Progenitor cell of endocrine pancreas (in vitro differentiated cells): ENCODE results near the gene MRTFA. TPM values are rescaled to one million over a fixed set of nuclear protein-coding genes. Genes with fewer than 3 reads are reported as not detected.

Source experiments
- DNase-seq: peaks from one replicate; pipeline ENCODE4 v3.0.0; 2021; ENCODE audit warnings: low spot score; ENCODE audit not compliant: unreplicated experiment
- H3K27ac Mint-ChIP-seq: 2 replicates; pipeline ENCODE4 v1.8.0; 2021; ENCODE audit warnings: mild to moderate bottlenecking, moderate library complexity, mixed read lengths
- H3K27me3 Mint-ChIP-seq: 2 replicates; pipeline ENCODE4 v1.8.0; 2021; ENCODE audit warnings: mixed read lengths
- H3K36me3 Mint-ChIP-seq: 2 replicates; pipeline ENCODE4 v1.8.0; 2022; ENCODE audit warnings: mixed read lengths; ENCODE audit not compliant: insufficient read depth
- H3K4me1 Mint-ChIP-seq: 2 replicates; pipeline ENCODE4 v1.8.0; 2021; ENCODE audit warnings: low read depth, mixed read lengths
- H3K4me3 Mint-ChIP-seq: 2 replicates; pipeline ENCODE4 v1.8.0; 2021; ENCODE audit warnings: low read depth, mild to moderate bottlenecking, moderate library complexity, mixed read lengths
- H3K9me3 Mint-ChIP-seq: 2 replicates; pipeline ENCODE4 v1.8.0; 2021; ENCODE audit warnings: low read depth, mixed read lengths
- total RNA-seq: library from RNA; stranded (reverse); gene quantifications from 2 replicates; pipeline ENCODE4 v1.2.1, GENCODE V29; 2021
- TF ChIP-seq, protein P1 (sequence below): fragments of 200-600 bp; sonication (generic); IDR thresholded peaks from one replicate; pipeline ENCODE4 v1.5.0; 2021; ENCODE audit warnings: antibody characterized with exemption, mild to moderate bottlenecking; ENCODE audit not compliant: unreplicated experiment

The MRTFA gene
- total RNA-seq, 1 donor from 2014 or later, result 61.9 TPM

DNA sequence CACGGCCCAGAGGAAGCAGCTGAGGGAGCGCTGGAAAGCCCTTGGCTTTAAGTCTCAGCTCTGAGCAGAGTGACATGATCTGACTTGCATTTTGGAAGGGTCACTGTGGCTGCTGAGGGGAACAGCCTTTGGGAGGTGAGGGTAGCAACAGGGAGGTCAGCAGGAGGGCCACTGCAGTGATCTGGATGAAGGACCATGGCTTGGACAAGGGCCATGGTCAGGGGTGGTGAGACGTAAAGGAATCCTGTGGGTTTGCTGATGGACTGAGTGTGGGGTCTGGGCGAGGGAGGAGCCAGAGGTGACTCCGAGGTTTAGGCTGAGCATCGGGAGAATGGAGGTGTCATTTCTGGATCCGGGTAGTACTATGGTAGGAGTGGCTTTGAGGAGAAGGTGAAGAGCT is 232.9 kb downstream of the MRTFA start:
- no peaks in the 10 kb centered on the region for H3K9me3 Mint-ChIP-seq

DNA sequence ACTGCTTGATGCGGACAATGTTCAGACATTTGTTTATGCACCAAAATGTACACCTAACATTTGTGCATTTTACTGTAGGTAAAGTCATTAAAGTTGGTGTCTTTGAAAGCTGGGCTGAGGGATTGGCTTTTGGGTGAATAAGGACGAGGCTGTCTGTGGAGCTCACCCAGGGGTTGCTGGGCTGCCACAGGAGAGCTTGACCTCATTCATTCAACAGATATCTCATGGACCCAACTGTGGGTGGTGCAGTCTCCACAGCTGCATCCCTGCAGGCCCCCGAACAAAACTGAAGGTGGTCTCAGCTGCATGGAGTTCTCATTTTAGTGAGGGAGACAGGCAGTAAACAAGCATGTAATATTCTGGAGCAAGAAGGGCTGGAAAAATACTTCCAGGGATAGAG is 233.4 kb downstream of the MRTFA start:
- no peaks in the 10 kb centered on the region for H3K4me1 Mint-ChIP-seq
- no peaks in the 10 kb centered on the region for H3K9me3 Mint-ChIP-seq
- no peaks in the 10 kb centered on the region for H3K27me3 Mint-ChIP-seq
- peaks cover 18% of the 10 kb centered on the region for H3K36me3 Mint-ChIP-seq
- no peak overlapping the region for H3K27ac Mint-ChIP-seq
- DNase-seq, result no peak
- no peak overlapping the region for H3K4me3 Mint-ChIP-seq
- TF ChIP-seq, protein P1, sequence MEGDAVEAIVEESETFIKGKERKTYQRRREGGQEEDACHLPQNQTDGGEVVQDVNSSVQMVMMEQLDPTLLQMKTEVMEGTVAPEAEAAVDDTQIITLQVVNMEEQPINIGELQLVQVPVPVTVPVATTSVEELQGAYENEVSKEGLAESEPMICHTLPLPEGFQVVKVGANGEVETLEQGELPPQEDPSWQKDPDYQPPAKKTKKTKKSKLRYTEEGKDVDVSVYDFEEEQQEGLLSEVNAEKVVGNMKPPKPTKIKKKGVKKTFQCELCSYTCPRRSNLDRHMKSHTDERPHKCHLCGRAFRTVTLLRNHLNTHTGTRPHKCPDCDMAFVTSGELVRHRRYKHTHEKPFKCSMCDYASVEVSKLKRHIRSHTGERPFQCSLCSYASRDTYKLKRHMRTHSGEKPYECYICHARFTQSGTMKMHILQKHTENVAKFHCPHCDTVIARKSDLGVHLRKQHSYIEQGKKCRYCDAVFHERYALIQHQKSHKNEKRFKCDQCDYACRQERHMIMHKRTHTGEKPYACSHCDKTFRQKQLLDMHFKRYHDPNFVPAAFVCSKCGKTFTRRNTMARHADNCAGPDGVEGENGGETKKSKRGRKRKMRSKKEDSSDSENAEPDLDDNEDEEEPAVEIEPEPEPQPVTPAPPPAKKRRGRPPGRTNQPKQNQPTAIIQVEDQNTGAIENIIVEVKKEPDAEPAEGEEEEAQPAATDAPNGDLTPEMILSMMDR, result no peak

More for the DNA sequence above, 232.9 kb downstream of the MRTFA start:
- Mint-ChIP-seq H3K27ac (peak overlapping the region; percentile 57), H3K4me1 (no peaks in the 10 kb centered on the region), H3K4me3 (no peak overlapping the region), H3K36me3 (peaks cover 18% of the 10 kb centered on the region), H3K27me3 (no peaks in the 10 kb centered on the region)
- TF ChIP-seq, protein P1, result no peak
- no peak for DNase-seq

DNA sequence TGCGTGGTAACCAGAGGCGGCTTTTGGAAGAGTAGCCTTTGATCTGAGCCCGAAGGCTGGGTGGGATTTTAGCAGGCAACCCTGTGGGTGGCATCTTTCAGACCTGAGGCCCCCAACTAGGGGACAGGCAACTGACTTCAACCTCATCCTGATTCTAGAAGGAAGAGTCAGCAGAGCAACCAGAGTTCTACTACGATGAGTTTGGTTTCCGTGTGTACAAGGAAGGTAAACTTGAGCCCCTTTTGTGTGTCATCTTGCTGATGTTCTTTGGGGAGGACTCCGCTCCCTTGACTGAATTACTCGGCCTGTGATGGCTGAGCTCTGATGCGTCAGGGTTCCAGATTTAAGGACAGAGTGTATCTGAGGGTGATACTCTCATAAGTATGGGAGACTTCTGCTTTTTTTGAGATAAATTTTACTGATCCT is 234.5 kb downstream of the MRTFA start:
- Mint-ChIP-seq H3K4me3 (no peak overlapping the region), H3K36me3 (peaks cover 17% of the 10 kb centered on the region), H3K9me3 (no peaks in the 10 kb centered on the region), H3K27ac (peak overlapping the region; percentile 16), H3K4me1 (peaks cover 6% of the 10 kb centered on the region), H3K27me3 (no peaks in the 10 kb centered on the region)
- DNase-seq, result no peak
- TF ChIP-seq, protein P1, result no peak

DNA sequence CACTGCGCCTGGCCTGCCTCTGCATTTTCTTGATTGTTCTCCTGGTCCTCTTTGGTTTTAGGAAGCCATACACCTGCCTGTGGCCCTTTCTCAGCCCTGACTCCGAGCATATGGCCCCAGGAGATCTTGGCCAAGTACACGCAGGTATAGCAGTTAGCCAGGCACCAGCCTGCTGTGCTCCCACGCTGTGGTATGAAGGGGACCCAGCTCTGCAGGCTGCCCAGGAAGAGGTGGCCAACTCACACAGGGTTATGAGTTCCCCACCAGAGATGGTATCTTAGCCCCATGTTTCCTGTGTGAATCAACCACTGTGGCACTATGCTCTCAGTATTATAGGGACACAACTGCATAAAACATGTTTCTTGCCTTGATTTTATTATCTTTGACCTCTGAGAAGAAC is 235.0 kb downstream of the MRTFA start:
- H3K27ac Mint-ChIP-seq, result peak overlapping the region; percentile 16
- no peaks in the 10 kb centered on the region for H3K9me3 Mint-ChIP-seq

DNA sequence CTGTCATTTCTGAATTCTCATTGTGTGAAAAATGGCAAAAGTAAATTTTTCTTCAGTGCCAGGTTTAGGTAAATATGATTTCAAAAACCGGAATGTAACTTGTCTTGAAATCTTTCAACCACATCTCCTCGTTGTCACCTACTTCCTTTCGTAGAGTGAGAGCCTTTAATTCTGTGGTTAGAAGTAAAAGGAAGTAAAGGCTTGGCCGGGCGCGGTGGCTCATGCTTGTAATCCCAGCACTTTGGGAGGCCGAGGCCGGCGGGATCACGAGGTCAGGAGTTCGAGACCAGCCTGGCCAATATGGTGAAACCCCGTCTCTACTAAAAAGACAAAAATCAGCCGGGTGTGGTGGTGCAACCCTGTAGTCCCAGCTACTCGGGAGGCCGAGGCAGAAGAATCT is 236.4 kb downstream of the MRTFA start:
- peaks cover 14% of the 10 kb centered on the region for H3K4me1 Mint-ChIP-seq
- no peak for DNase-seq
- H3K36me3 Mint-ChIP-seq, result peaks cover 20% of the 10 kb centered on the region
- no peak overlapping the region for H3K4me3 Mint-ChIP-seq
- TF ChIP-seq, protein P1, result no peak
- H3K27me3 Mint-ChIP-seq, result no peaks in the 10 kb centered on the region
- H3K9me3 Mint-ChIP-seq, result no peaks in the 10 kb centered on the region
- H3K27ac Mint-ChIP-seq, result no peak overlapping the region

More for the DNA sequence above, 235.0 kb downstream of the MRTFA start:
- TF ChIP-seq, protein P1, result no peak
- no peak for DNase-seq
- H3K27me3 Mint-ChIP-seq, result no peaks in the 10 kb centered on the region
- H3K4me1 Mint-ChIP-seq, result peaks cover 10% of the 10 kb centered on the region
- peaks cover 17% of the 10 kb centered on the region for H3K36me3 Mint-ChIP-seq
- H3K4me3 Mint-ChIP-seq, result no peak overlapping the region
